Stimulated activated CD8-positive, alpha-beta memory T cell treated with anti-CD3 and anti-CD28 coated beads, Interleukin-15, amount 100 ng/mL, for 48 hours (primary cell): ENCODE results near the gene RIPPLY1.

Experiments used
- DNase-seq, 2 donors: peaks; one replicate each; pipeline ENCODE4 v3.0.0-alpha.2; 2020; ENCODE audit warnings: low read depth in 2 of 2

Gene RIPPLY1

GRCh38 chrX:106903291-106903824 is at the start of gene RIPPLY1:
Gene RIPPLY1, minus strand, starts transcription at chrX:106903341. Its CDS starts 54 bp downstream, at chrX:106903287.
- no peak for DNase-seq

DNA sequence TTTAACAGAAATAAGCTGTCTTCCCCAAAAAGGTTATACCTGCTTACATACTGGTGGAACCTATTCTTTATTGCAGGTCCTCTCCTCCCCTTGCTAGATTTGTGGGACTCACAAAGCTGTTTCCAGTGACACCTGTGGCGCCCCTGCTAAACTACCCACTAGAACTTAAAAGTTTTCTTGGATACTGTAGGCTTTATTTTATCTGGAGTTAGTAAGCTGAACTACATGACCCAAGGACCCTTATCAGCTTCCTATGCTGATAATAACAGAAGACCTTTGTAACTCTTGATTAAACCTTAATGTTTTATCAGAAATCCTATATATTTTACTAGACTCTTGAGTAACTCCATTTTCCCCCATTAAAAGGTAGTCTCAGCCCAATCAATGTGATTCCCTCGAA is 49.4 kb upstream of the RIPPLY1 start:
- DNase-seq = no peak

DNA sequence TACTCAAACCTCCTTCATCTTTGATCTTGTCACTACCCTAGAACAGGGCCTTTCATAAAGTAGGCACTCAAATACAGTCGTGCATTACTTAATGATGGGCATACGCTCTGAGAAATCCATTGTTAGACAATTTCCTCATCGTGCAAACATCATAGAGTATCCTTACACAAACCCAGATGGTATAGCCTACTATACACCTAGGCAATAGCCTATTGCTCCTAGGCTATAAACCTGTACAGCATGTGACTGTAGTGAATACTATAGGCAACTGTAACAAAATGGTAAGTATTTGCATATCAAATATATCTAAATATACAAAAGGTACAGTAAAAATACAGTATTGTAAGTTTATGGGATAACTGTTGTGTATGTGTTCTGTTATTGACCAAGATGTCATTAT is 48.9 kb upstream of the RIPPLY1 start:
- no peak for DNase-seq

DNA sequence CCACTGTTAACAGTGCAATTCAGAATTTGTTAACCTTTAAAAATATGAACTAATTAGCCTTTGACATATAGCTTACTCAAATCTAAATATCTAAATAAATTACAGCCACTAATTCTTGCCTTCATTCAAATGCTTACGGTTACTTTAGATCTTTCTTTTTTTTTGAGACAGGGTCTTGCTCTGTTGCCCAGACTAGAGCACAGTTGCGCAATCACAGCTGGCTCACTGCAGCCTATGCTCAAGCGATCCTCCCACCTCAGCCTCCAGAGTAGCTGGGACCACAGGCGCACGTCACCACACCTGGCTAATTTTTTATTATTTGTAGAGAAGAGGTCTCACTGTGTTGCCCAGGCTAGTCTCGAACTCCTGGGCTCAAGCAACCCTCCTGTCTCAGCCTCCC is 48.1 kb upstream of the RIPPLY1 start:
- DNase-seq = no peak

DNA sequence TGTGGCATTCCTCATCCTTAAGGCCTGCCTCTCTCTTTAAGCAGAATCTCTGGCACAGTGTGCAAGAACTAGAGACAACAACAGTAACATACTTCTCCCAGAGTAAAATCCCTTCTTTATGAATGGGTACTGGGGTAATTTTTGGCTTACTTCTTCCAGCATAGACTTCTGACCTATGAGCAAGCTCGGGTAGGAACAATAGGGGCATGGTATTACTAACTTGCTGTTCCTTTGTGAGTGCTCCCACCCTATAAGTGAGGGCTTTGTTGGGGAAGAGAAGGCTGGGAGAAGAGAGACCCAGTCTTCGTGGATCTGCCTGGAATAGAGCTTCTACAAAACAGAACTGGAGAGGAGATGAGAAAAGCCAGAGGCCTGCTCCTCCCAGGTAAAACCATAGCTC is 47.2 kb upstream of the RIPPLY1 start:
- DNase-seq = no peak

DNA sequence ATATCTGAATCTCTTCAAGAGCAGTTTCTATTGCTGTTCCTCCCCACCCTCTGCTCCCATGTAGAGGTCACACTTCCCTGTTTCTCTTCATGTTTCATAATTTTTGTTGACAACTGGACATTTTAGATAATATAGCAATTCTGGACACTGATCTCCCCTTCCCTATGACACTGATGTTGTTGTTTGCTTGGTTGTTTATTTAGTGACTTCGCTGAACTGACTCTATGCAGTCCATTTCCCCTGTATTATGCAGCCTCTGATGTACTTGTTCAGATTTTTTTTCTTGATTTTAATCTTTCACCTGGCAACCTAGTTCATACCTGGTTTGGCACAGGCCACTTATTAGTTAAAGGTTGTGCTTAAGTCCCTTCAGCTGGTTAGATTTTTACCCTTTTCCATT is 46.2 kb upstream of the RIPPLY1 start:
- DNase-seq = no peak

- DNase-seq = no peak
These were observed 45.5 kb upstream of the RIPPLY1 start for GRCh38 chrX:106948641-106949040.

DNA sequence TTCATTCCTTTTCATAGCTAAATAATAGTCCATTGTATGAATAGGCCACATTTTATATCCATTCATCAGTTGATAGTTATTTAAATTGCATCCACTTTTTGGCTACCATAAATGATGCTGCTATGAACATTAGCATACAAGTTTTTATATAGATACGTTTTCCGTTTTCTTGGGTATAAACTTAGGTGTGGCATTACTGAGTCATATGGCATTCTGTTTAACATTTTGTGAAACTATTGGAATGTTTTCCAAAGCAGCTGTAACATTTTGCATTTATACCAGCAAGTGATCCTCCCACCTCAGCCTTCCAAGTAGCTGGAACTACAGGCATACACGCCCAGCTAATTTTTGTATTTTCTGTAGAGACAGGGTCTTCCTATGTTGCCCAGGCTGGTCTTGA is 43.3 kb upstream of the RIPPLY1 start:
- no peak for DNase-seq

DNA sequence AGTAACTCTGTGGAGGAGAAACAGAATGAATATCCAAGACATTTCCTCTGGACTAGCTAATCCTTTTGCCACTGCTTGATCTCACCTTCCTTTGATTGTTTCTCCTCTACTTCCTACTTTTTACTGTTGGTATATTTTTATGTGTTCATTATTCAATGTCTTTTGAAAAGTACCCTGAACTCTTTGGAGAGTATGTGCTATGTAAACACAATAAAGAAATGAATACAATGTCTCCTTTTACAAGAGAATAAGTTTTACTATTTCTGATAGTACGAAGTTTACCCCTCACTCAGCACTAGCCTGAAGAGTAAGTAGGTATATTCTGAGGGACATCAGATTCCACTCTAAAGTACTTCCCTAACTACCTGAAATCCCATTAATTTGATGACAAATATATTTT is 36.9 kb upstream of the RIPPLY1 start:
- DNase-seq = no peak

GRCh38 chrX:106939566-106939965 is 36.4 kb upstream of the RIPPLY1 start:
- DNase-seq = no peak

DNA sequence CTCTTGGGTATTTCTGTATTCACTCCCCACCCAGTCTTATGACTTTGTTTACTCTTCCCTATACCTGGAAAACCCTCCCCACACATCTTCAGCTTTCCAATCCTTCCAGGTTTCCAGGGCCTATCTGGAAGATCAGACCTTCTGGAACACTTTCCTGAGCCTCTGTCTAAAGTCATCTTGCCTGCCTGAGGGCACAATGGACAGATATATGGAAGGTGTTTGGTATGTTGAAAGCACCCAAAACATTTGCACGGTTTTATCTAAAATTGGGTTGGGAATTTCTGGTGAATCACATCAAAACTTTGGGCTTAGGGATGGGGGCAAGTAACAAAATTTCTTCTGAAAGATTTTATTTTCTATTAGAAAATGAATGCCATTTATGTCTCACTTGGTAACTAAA is 33.1 kb upstream of the RIPPLY1 start:
- DNase-seq = no peak

GRCh38 chrX:106935175-106935574 is 32.0 kb upstream of the RIPPLY1 start:
- DNase-seq = no peak

- DNase-seq = no peak
These were observed 30.4 kb upstream of the RIPPLY1 start for GRCh38 chrX:106933538-106933961.

DNA sequence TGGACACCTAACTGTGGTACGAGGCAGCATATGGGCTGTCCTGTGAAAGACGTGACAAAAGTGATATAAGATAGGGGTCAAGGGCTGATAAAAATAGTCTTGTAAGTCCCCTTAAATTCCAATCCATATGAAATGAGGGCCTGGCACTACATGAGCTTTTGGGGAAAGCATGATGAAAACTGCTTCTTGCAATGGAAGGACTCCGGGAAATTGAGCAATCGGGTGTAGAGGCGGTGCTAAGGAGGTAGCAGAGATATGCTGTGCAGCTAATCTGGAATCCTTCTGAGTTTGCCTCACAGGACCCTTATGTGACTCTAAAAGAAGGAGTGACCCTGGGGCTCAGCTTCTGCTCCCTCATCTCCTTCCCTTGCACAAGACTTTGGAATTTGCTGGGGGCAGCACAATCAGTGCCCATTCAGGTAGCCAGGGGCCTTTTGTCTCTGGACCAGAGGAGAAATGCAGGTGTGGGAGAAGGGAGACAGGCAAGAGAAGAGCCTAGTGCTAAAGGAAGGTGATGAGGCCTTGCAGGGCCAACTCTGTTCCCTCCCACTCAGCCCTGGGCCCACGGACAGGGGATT is 29.9 kb upstream of the RIPPLY1 start:
- DNase-seq = no peak

DNA sequence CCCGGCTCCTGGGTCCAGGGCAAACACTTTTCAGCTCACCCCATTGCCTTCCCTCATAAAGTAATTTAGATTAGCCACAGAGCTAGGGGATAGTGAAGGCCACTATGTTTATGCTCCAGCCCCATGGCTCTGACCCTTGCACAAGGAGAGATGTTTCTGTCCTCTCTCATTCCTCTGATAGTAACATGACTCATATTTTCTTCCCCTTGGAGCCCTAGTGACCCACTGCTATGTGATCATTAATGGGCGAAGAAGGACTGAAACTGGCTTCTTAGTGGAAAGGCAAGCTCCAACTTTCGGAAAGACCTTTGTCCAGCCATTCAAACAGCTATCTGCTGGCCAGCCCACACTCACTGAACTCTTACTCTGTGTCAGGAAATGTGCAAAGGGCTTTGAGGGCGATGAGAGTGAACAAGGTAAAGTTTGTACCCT is 29.4 kb upstream of the RIPPLY1 start:
- no peak for DNase-seq

GRCh38 chrX:106931831-106932491 is 28.8 kb upstream of the RIPPLY1 start:
- no peak for DNase-seq

GRCh38 chrX:106928227-106928626 is 25.1 kb upstream of the RIPPLY1 start:
- DNase-seq = no peak

DNA sequence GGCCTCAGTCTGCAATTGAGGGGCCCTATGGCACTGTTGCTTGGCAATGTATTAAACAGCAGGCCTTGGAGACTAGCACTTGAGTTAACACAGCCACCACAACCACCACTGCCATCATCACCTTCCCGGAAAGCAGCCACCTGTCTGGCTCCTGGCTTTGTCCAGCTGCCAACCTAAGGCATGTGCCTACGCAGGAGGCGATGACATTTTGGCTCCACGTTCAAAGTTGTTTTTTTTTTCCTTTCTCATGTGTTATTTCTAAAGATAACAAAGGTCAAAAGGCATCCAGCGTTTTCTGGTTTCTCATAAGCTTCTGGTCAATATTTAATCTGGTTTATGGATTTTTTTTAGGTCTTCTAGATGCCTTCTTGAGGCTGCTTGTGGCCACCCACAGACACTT is 24.6 kb upstream of the RIPPLY1 start:
- no peak for DNase-seq

- no peak for DNase-seq
These were observed 23.9 kb upstream of the RIPPLY1 start for GRCh38 chrX:106927023-106927422.

- no peak for DNase-seq
These were observed 18.5 kb upstream of the RIPPLY1 start for GRCh38 chrX:106921637-106922036.

DNA sequence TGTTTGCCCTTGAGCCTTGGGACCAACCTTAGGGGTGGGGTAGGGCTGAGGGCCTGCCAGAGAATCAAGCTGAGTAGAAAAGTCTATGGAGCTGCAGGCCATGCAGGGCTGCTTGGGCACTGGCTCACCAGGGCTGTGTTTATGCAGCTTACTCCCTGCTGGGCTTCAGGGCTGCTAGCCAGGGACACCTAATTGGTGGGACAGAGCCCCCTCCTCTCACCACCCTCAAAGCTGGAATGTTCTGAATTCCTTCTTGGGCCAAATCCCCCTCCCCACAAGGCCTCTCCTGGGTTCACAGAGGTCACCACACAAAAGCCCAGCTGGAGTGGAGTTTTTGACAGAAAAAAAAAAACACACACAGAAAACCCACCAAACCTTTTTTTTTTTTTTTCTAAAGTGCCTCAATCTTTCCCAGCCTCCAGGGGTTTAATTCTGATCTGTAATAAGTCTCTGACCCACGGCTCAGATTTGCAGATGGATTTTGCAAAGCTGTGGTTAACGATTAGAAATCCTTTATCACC is 16.9 kb upstream of the RIPPLY1 start, which contains the start of gene CLDN2:
Gene CLDN2 (plus strand): TSS at position 471 of the 521 bp plus-strand sequence. CDS start 7,827 bp downstream, outside the sequence.
- DNase-seq = no peak

- DNase-seq = no peak
These were observed 14.8 kb upstream of the RIPPLY1 start for GRCh38 chrX:106917830-106918500.

- DNase-seq = no peak
These were observed 9.7 kb upstream of the RIPPLY1 start for GRCh38 chrX:106912864-106913263.
